CD14-positive monocyte (primary cell): ENCODE results near the gene TMEM151B. TPM values are rescaled to one million over a fixed set of nuclear protein-coding genes. Genes with fewer than 3 reads are reported as not detected.

Experiments
- DNase-seq, 3 donors: peaks; one replicate each; pipeline ENCODE4 v3.0.0-alpha.2; 2011 to 2022
- H2AFZ ChIP-seq: 2 replicates; pipeline ENCODE4 v1.6.0; 2012; ENCODE audit warnings: mild to moderate bottlenecking, low read depth, low read length, inconsistent platforms; ENCODE audit not compliant: insufficient read depth, poor library complexity, severe bottlenecking
- H3K27ac ChIP-seq, 2 donors: 1 replicate in 1 of 2; 2 replicates in 1 of 2; pipeline ENCODE4 v1.5.1; 2012 to 2013; ENCODE audit warnings: low read length in 2 of 2, control low read depth in 1 of 2, inconsistent platforms in 1 of 2, low read depth in 1 of 2, mild to moderate bottlenecking in 1 of 2
- H3K27me3 ChIP-seq, 2 donors: one replicate each; pipeline versions ENCODE4 v1.6.0 to v1.6.1; 2011 to 2013; ENCODE audit warnings: low read length in 2 of 2; ENCODE audit not compliant: control insufficient read depth in 2 of 2, insufficient read depth in 2 of 2
- H3K36me3 ChIP-seq, 2 donors: replicated peaks in 1 of 2; 1 replicate in 1 of 2; 2 replicates in 1 of 2; pipeline versions ENCODE4 v1.5.1 to v1.6.1; 2012 to 2013; ENCODE audit warnings: low read length in 2 of 2, control low read depth in 1 of 2, inconsistent platforms in 1 of 2, mild to moderate bottlenecking in 1 of 2; ENCODE audit not compliant: insufficient read depth in 2 of 2, control insufficient read depth in 1 of 2
- H3K4me1 ChIP-seq, 2 donors: 1 replicate in 1 of 2; 2 replicates in 1 of 2; pipeline versions ENCODE4 v1.5.1 to v1.6.1; 2012 to 2013; ENCODE audit warnings: low read length in 2 of 2, control low read depth in 1 of 2, inconsistent platforms in 1 of 2, mild to moderate bottlenecking in 1 of 2, moderate library complexity in 1 of 2; ENCODE audit not compliant: insufficient read depth in 2 of 2, control insufficient read depth in 1 of 2
- H3K4me2 ChIP-seq: replicated peaks from 2 replicates; pipeline ENCODE3; 2012; ENCODE audit warnings: low read length, moderate library complexity, mild to moderate bottlenecking; ENCODE audit not compliant: poor library complexity, severe bottlenecking; ENCODE audit errors: extremely low read depth
- H3K4me3 ChIP-seq, 3 experiments: fragments of 200-600 bp in 1 of 3; sonication (generic) in 1 of 3; replicated peaks in 1 of 3; 1 replicate in 2 of 3; 2 replicates in 1 of 3; pipeline ENCODE4 v1.5.1; 2011 to 2013; ENCODE audit warnings: low read length in 3 of 3, mild to moderate bottlenecking in 3 of 3, control low read depth in 2 of 3, low read depth in 2 of 3, inconsistent platforms in 1 of 3, moderate library complexity in 1 of 3
- H3K79me2 ChIP-seq: 2 replicates; pipeline ENCODE4 v1.6.0; 2012; ENCODE audit warnings: mild to moderate bottlenecking, control low read depth, inconsistent platforms, low read length, moderate library complexity; ENCODE audit not compliant: insufficient read depth
- H3K9ac ChIP-seq: 2 replicates; pipeline ENCODE4 v1.6.0; 2017; ENCODE audit warnings: low read length, mild to moderate bottlenecking; ENCODE audit not compliant: insufficient read depth, poor library complexity, severe bottlenecking
- H3K9me3 ChIP-seq, 2 donors: replicated peaks in 1 of 2; 1 replicate in 1 of 2; 2 replicates in 1 of 2; pipeline versions ENCODE4 v1.5.1 to v1.6.1; 2012 to 2013; ENCODE audit warnings: low read length in 2 of 2, control low read depth in 1 of 2; ENCODE audit not compliant: control insufficient read depth in 1 of 2, insufficient read depth in 1 of 2
- H4K20me1 ChIP-seq: 2 replicates; pipeline ENCODE4 v1.6.0; 2012; ENCODE audit warnings: mild to moderate bottlenecking, low read length, control low read depth, moderate library complexity; ENCODE audit not compliant: insufficient read depth
- H3K27ac Mint-ChIP-seq, 7 donors: one replicate each; pipeline ENCODE4 v1.8.0; 2020; ENCODE audit warnings: mild to moderate bottlenecking in 7 of 7, mixed read lengths in 7 of 7, moderate library complexity in 6 of 7, inconsistent platforms in 2 of 7
- H3K27me3 Mint-ChIP-seq, 3 donors: one replicate each; pipeline ENCODE4 v1.8.0; 2021 to 2022; ENCODE audit warnings: low read depth in 3 of 3, mild to moderate bottlenecking in 3 of 3, mixed read lengths in 3 of 3, moderate library complexity in 3 of 3, inconsistent platforms in 1 of 3
- H3K36me3 Mint-ChIP-seq, 2 donors: one replicate each; pipeline ENCODE4 v1.8.0; 2020; ENCODE audit warnings: mixed read lengths in 2 of 2, inconsistent platforms in 1 of 2, mild to moderate bottlenecking in 1 of 2
- H3K4me1 Mint-ChIP-seq: one replicate; pipeline ENCODE4 v1.8.0; 2020; ENCODE audit warnings: mild to moderate bottlenecking, mixed read lengths
- H3K4me3 Mint-ChIP-seq, 2 donors: one replicate each; pipeline ENCODE4 v1.8.0; 2020; ENCODE audit warnings: mild to moderate bottlenecking in 2 of 2, mixed read lengths in 2 of 2, moderate library complexity in 1 of 2
- H3K9me3 Mint-ChIP-seq, 7 donors: one replicate each; pipeline ENCODE4 v1.8.0; 2020 to 2022; ENCODE audit warnings: mixed read lengths in 7 of 7, mild to moderate bottlenecking in 6 of 7, moderate library complexity in 6 of 7, inconsistent platforms in 2 of 7
- CTCF ChIP-seq: fragments of 200-600 bp; IDR thresholded peaks from one replicate; pipeline ENCODE4 v1.8.0; 2022; ENCODE audit warnings: antibody characterized with exemption, mild to moderate bottlenecking
- WGBS: methylation state at CpG from one replicate; pipeline ENCODE4 v1.1.5; 2013; ENCODE audit warnings: missing lambda C conversion rate; ENCODE audit not compliant: insufficient coverage; 5-methylcytosine and 5-hydroxymethylcytosine counted together
- intact Hi-C, 2 donors: fragments of 100-400 bp; cut with micrococcal nuclease; formaldehyde crosslinking; loops; one replicate each; pipeline versions ENCODE4 v1.15.0 to v1.15.1; 2023
- polyA plus RNA-seq, 3 donors: library from polyadenylated mRNA; depleted of rRNA in 1 of 3; unstranded in 2 of 3; stranded (reverse) in 1 of 3; fragments of 300-500 nt in 2 of 3; fragments of >200 nt in 1 of 3; fragmentation: Illumina TruSeq in 2 of 3; gene quantifications; 1 replicate in 2 of 3; 2 replicates in 1 of 3; pipeline ENCODE4 v1.2.3, GENCODE V29; 2012 to 2021

TMEM151B gene
- polyA plus RNA-seq, 3 donors: not detected

GRCh38 chr6:44267252-44267651 is 3.0 kb upstream of the TMEM151B start:
- Histone ChIP-seq H3K4me2 (no peak overlapping the region), H3K4me1 (peaks cover 35 to 43% of the 10 kb centered on the region in 2 donors), H3K9ac (no peak overlapping the region), H3K36me3 (peaks cover 3 to 4% of the 10 kb centered on the region in 2 donors), H2AFZ (no peak overlapping the region), H3K27ac (no peak overlapping the region), H3K9me3 (peaks cover 0 to 12% of the 10 kb centered on the region in 2 donors), H3K79me2 (peaks cover 31% of the 10 kb centered on the region), H3K27me3 (peaks cover 29 to 37% of the 10 kb centered on the region in 2 donors), H4K20me1 (peaks cover 31% of the 10 kb centered on the region), H3K4me3 (no peak overlapping the region)
- Mint-ChIP-seq H3K27ac (peak overlapping the region in 5 of 7 donors; percentile 34 to 63 (median 42)), H3K4me3 (no peak overlapping the region), H3K36me3 (peaks cover 12 to 17% of the 10 kb centered on the region in 2 donors), H3K9me3 (peaks cover 0 to 16% (median 7%) of the 10 kb centered on the region in 7 donors), H3K27me3 (peaks cover 33 to 42% (median 40%) of the 10 kb centered on the region in 3 donors), H3K4me1 (peaks cover 46% of the 10 kb centered on the region)
- WGBS: 71% methylated on average over 3 of the region's 10 CpGs
- intact Hi-C loops: loop anchor here (5.0 to 10.0 kb wide), 3 partner anchors 45 to 472 kb away; partner anchors contain the start of genes AARS2 (in 2 of the 2) and CDC5L (in 1 of the 2)
- DNase-seq: no peak
- TF ChIP-seq CTCF: no peak

DNA sequence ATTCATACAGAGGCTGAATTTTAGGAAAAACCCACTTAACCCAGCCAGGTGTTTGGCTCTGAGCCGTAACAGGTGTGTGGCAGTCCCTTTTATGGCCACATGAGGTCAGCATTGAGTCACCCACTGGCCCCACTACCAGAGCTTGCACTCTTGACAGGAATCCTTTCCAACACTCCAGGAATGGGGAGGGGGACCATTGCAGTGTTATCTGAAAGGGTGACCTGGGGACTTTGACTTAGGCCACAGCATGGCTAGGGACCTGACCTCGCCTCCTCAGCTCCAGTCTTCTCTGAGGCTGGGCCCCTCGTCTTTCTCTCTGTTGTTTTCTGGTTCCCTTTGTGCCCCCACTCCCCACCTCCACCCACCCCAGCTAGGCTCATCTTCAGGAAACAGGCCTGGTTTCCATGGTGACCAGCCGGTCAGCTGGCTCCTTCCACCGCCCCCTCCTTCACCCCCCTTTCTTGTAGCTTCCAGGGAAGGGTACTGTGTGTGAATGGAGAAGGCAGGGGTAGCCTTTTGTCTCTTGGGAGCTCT is 2.1 kb upstream of the TMEM151B start:
- Mint-ChIP-seq H3K27ac (peak overlapping the region in 1 of 7 donors; percentile 69), H3K36me3 (peaks cover 6 to 9% of the 10 kb centered on the region in 2 donors), H3K9me3 (peaks cover 0 to 16% (median 7%) of the 10 kb centered on the region in 7 donors), H3K4me3 (peak overlapping the region in 1 of 2 donors; percentile 85), H3K27me3 (peaks cover 42 to 51% (median 49%) of the 10 kb centered on the region in 3 donors), H3K4me1 (peaks cover 36% of the 10 kb centered on the region)
- intact Hi-C loops: loop anchor here (2.0 to 10.0 kb wide), 4 partner anchors 44 to 473 kb away; partner anchors contain the start of genes AARS2 (in 2 of the 2) and CDC5L (in 1 of the 2)
- no peak overlapping the region for H2AFZ ChIP-seq
- 42% methylated on average over 2 of the region's 5 CpGs for WGBS
- H3K4me3 ChIP-seq: no peak overlapping the region
- TF ChIP-seq CTCF: peak; percentile 99
- peaks cover 22% of the 10 kb centered on the region for H3K79me2 ChIP-seq
- H3K4me2 ChIP-seq: no peak overlapping the region
- H3K9me3 ChIP-seq: peaks cover 0 to 14% of the 10 kb centered on the region in 2 donors
- H3K9ac ChIP-seq: no peak overlapping the region
- peaks cover 21% of the 10 kb centered on the region for H4K20me1 ChIP-seq
- no peak overlapping the region for H3K27ac ChIP-seq
- H3K36me3 ChIP-seq: no peaks in the 10 kb centered on the region
- peaks cover 26 to 34% of the 10 kb centered on the region in 2 donors for H3K4me1 ChIP-seq
- peaks cover 35 to 46% of the 10 kb centered on the region in 2 donors for H3K27me3 ChIP-seq
- peak in 2 of 3 donors; percentile 58 to 63 for DNase-seq
